ENCODE data around the gene PEAR1. TPM values are rescaled to one million over a fixed set of nuclear protein-coding genes. Genes with fewer than 3 reads are reported as not detected.

PEAR1 gene
- total RNA-seq, 1 experiment from 2014 or later, result 0.88 TPM

DNA sequence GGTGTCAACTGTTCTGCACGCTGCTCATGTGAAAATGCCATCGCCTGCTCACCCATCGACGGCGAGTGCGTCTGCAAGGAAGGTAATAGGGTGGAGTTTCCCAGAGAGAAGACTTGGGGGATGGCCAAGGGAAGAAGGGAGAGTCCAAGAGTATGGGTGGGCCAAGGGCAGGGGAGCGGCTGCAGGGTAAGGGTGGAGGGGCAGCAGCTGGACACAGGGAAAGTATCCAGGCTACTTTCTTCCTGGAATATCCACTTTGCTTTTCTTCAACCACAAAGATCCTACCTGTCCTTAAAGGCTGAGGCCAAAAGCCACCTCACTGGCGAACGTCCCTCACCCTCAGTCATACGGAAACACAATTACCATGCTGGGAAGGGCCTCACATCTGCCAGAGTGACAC, 15.4 kb downstream of the PEAR1 start:
- in situ Hi-C loops (cut with HindIII; ENCODE audit: low pct_unique_long_range_greater_than_20kb, low sequenced_read_pairs), result no loop called here
- no peak for DNase-seq (ENCODE audit: low read depth)

DNA sequence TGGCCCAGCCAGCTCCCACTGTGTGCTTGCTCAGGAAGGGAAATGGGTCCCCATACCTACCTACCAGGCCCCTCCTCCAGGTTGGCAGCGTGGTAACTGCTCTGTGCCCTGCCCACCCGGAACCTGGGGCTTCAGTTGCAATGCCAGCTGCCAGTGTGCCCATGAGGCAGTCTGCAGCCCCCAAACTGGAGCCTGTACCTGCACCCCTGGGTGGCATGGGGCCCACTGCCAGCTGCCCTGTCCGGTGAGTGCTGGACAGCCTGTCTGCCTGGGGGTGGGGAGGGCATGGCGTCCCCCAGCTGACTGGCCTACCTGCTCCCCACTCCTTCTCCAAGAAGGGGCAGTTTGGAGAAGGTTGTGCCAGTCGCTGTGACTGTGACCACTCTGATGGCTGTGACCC, 16.2 kb downstream of the PEAR1 start:
- in situ Hi-C loops (cut with HindIII; ENCODE audit: low pct_unique_long_range_greater_than_20kb, low sequenced_read_pairs), result no loop called here
- no peak for DNase-seq (ENCODE audit: low read depth)

DNA sequence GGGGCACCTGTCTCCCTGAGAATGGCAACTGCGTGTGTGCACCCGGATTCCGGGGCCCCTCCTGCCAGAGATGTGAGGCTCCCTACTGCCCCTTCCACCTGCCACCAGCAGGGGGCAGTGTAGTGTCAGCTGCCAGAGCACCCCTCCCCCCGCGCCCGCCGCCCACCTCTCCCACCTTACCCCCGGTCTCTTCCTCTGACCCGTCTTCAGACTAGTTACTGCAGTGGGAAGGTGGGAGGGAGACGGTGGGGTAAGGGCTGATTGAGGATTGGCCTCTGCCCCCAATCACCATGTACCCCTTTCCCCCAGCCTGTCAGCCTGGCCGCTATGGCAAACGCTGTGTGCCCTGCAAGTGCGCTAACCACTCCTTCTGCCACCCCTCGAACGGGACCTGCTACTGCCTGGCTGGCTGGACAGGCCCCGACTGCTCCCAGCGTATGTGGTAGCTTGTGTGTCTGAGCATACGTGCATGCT, 16.8 kb downstream of the PEAR1 start:
- no peak for DNase-seq (ENCODE audit: low read depth)
- in situ Hi-C loops (cut with HindIII; ENCODE audit: low pct_unique_long_range_greater_than_20kb, low sequenced_read_pairs), result no loop called here

DNA sequence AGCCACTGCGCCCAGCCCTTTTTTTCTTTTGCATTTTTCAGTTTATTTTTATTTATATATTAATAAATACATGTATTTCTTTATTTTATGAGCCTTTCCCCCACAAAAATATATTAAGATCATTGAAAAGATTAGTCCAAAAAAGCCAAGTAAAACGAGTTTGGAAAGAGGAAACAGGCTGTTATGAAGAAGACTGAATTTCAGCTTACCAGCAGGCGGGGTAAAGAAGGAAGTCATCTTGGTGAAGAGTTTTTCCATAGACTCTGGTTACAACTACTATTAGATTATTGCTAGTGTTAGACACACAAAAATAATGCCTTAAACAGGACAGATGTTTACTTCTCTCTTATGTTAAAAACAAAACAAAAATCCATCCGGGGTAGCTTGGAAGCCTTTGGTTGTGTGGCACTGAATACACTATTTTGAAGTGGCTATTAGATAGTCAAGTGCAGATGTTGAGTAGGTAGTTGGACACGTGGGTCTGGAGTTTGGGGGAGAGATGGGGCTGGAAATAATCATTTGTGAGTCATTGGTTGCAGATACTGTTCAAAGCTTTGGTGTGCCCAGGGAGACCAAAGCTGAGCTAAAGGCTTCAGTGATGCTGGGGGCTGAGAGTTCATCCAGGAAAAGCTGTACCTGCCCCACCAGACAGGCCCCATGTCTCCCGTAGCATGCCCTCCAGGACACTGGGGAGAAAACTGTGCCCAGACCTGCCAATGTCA, 18.2 kb downstream of the PEAR1 start:
- in situ Hi-C loops (cut with HindIII; ENCODE audit: low pct_unique_long_range_greater_than_20kb, low sequenced_read_pairs), result no loop called here
- no peak for DNase-seq (ENCODE audit: low read depth)

DNA sequence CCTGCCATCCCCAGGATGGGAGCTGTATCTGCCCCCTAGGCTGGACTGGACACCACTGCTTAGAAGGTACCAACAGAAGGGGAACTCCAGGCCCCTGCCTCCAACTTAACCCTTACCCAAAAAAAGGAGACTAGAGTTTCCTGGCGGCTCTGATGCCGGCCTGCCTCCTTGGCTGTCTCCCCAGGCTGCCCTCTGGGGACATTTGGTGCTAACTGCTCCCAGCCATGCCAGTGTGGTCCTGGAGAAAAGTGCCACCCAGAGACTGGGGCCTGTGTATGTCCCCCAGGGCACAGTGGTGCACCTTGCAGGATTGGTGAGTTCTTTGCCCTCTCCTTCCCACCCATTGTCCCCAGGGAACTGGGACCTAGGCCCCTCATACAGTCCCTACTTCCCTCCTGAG, 18.8 kb downstream of the PEAR1 start:
- DNase-seq (ENCODE audit: low read depth), result no peak
- in situ Hi-C loops (cut with HindIII; ENCODE audit: low pct_unique_long_range_greater_than_20kb, low sequenced_read_pairs), result no loop called here

DNA sequence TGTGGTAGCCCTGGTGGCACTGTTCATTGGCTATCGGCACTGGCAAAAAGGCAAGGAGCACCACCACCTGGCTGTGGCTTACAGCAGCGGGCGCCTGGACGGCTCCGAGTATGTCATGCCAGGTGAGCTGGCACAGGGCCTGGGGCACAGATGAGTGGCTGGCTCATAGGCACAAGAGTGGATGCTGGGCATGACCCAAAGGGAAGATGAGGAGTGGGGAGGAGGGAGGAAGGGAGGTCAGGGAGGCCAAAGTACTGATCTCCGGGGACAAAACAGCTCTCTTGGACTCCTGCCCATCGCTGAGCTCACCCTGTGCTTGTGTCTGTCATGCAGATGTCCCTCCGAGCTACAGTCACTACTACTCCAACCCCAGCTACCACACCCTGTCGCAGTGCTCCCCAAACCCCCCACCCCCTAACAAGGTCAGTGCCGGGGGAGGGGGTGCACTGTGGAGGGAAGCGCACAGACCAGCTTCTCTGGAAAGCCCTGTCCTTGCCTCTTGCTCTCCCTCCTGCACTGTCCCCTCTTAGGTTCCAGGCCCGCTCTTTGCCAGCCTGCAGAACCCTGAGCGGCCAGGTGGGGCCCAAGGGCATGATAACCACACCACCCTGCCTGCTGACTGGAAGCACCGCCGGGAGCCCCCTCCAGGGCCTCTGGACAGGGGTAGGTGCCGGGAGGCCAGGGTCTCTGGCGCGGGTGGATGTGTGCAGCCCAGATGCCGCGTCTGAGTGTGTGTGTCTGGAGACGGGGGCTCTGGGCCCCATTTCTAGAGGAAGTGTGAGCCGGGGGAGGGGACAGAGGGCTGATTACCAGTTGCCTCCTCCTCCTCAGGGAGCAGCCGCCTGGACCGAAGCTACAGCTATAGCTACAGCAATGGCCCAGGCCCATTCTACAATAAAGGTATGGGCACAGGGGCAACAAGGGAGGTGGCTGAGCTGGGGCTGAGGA, 19.6 kb downstream of the PEAR1 start:
- no peak for DNase-seq (ENCODE audit: low read depth)
- in situ Hi-C loops (cut with HindIII; ENCODE audit: low pct_unique_long_range_greater_than_20kb, low sequenced_read_pairs), result no loop called here

DNA sequence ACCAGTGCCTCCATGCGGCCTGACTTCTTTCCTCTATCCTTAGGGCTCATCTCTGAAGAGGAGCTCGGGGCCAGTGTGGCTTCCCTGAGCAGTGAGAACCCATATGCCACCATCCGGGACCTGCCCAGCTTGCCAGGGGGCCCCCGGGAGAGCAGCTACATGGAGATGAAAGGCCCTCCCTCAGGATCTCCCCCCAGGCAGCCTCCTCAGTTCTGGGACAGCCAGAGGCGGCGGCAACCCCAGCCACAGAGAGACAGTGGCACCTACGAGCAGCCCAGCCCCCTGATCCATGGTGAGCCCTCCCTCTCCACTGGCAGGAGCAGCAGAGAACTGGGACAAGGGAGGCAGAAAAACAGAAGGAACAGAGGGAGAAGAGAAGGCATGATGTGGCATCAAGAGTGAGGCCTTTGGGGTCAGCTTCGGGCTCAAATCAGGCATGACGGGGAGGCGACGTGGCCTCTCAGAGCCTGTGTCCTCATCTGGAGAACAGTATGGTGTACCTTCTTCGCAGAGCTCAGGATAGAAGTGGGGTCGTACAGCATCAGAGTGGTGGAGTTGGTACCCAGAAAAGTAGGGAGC, 20.4 kb downstream of the PEAR1 start:
- DNase-seq (ENCODE audit: low read depth), result no peak
- in situ Hi-C loops (cut with HindIII; ENCODE audit: low pct_unique_long_range_greater_than_20kb, low sequenced_read_pairs), result no loop called here

DNA sequence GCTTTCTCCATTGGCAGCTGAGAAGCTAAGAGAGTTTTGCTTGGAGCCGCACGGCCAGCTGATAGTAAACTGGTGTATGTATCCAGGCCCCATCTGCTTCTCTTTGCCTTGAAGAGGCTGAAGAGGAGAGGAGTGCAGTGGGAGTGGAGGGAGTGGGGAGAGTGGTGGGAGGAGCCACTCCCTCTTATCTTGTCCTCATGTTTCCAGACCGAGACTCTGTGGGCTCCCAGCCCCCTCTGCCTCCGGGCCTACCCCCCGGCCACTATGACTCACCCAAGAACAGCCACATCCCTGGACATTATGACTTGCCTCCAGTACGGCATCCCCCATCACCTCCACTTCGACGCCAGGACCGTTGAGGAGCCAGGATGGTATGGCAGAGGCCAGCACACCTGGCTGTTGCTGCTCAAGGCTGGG, 20.9 kb downstream of the PEAR1 start:
- in situ Hi-C loops (cut with HindIII; ENCODE audit: low pct_unique_long_range_greater_than_20kb, low sequenced_read_pairs), result no loop called here
- DNase-seq (ENCODE audit: low read depth), result no peak

DNA sequence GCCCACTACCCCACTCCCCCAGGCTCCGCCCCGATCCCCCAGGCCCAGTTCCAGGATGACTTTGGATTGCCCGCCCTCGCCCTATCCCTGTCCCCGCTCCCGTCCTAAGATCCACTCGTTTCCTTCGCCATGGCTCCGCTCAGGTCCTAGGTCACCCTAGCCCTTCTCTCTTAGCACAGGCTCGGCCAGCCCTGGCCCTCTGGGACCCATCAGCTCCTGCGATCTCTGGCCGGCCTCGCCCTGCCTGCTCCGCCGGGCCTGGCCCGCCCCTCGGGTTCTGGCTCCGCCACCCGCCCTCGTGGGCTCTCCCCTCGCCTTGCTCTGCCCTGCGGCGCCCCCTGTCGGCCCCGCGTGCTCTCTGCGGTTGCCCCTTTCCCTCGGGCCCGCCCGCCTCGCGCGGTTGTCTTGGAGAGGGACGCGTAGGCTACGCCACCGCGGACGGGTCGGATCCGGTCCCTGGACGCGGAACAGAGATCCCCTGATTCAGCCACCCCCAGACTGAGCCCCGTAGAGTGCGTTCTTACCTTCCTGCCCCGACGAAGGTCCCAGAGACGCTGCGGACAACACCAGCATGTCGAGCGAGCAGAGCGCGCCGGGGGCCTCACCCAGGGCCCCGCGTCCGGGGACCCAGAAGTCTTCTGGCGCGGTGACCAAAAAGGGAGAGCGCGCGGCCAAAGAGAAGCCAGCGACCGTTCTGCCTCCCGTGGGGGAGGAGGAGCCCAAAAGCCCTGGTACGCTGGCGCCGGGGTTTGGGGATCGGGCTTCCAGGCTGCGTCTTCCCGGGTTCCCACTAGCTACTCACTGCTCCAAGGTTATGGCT, 26.9 kb downstream of the PEAR1 start, which contains the start of gene LRRC71:
Gene LRRC71, plus strand, starts transcription at position 400 of the 820 bp plus-strand sequence. Its CDS starts 172 bp downstream, at position 572.
- peak; percentile 71 for DNase-seq (ENCODE audit: low read depth)
- in situ Hi-C loops (cut with HindIII; ENCODE audit: low pct_unique_long_range_greater_than_20kb, low sequenced_read_pairs), result no loop called here

DNA sequence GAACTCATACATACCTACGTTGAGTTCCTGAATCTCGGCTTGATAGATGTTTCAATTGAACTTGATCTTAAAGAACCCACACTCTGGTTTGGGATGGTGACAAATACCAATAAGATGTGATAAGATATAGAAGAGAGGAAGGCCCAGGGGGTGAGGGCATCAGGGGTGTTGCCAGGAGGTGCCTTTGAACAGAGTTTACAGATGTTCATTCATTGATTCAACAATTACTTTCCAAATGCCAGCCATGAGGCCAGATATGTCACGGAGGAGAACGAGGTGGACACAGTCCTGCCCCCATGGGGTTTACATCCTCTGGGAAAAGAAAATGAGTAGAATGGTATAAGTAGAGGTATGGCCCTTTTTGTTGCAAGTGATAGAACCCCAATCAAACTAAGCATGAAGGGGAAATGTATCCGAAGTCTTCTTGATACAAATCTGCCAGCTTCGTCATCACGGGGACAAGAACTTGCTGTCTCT, 27.6 kb downstream of the PEAR1 start:
- in situ Hi-C loops (cut with HindIII; ENCODE audit: low pct_unique_long_range_greater_than_20kb, low sequenced_read_pairs), result no loop called here
- DNase-seq (ENCODE audit: low read depth), result no peak

DNA sequence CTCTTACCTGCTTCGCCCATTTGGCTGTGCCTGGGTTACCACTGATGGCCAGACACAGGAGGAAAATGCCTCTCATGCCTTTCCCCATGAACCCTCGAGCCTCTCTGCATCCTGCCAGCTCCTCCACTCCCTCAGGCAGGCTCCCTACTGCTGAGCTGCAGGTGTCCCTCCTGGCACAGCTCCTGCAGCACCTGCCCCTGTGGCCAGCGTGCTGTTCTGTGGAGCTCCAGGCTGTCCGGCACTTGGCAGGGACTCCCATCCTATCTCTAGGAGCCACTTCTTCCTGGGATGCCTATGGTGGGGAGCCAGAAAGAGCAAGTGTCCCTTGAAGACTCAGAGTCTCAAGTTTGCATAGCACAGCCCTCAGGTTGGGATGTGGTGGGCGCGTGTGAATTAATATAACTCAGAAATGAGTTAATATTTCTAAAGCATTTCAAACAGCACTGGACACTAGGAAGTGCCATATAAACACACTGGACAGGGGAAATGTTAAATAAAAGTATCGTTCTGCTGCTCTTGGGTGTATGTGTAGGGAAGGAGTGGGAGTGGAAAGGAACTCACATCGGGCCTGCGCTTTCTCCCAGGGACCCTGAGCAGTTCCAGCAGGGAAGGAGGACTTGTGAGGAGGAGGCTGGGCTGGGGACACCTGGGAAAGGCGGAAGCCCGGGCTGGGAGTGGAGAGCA, 29.6 kb downstream of the PEAR1 start:
- in situ Hi-C loops (cut with HindIII; ENCODE audit: low pct_unique_long_range_greater_than_20kb, low sequenced_read_pairs), result no loop called here
- DNase-seq (ENCODE audit: low read depth), result no peak

DNA sequence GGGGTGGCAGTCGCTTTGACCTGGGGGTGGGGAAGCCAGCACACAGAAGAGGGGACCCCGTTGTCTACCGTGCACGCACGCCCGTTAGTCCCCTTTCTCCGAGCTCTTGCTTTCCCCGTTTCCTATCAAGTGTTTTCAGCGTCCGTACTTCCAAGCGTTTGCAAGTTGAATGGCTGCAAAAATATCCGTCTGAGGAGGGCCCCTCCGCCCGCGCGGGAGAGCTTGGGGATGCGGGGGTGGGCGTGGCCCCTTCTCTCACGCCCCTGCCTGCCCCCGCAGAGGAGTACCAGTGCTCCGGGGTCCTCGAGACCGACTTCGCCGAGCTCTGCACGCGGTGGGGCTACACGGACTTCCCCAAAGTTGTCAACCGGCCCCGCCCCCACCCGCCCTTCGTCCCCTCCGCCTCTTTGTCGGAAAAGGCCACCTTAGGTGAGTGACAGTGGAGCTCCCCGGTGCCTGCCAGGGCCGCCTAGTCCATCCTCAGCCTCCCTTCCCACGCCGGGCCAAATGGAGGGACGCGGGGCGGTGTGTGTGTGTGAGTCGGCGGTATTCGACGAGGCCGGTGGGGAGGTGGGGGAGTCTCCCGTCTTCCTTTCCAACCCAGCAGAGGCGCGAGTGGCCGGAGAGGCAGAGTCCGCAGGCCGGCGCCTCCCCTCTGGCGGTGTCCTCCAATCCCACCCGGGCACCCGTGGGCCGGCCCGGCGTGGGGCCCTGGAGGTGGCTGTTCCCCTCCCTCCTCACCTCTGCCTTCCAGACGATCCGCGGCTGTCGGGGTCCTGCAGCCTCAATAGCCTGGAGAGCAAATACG, 30.4 kb downstream of the PEAR1 start:
- in situ Hi-C loops (cut with HindIII; ENCODE audit: low pct_unique_long_range_greater_than_20kb, low sequenced_read_pairs), result no loop called here
- no peak for DNase-seq (ENCODE audit: low read depth)

DNA sequence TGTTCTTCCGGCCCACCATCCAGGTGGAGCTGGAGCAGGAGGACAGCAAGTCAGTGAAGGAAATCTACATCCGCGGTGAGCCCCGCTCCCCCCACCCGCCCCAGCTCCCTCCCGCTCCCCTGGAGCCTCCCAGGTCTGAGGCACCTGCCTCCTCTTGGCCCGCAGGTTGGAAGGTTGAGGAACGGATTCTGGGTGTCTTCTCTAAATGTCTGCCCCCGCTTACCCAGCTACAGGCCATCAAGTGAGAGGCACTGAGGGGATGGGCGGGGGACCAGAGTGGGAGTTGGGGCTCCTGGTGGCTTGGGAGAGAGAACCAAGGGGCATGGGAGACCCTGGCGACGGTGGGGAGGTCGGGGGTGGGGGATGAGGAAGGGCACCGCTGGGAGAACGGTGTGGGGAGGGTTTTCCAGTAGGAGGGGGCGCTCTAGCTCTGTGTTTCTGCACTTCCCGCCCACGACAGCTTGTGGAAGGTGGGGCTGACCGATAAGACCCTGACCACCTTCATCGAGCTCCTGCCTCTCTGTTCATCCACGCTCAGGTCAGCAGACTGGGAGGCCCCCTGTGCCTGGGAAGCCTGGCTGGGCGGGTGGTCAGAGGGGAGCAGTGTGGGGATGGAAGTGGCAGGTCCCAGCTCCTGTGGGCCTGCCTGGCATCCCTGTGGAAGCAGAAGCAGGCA, 31.1 kb downstream of the PEAR1 start:
- DNase-seq (ENCODE audit: low read depth), result no peak
- in situ Hi-C loops (cut with HindIII; ENCODE audit: low pct_unique_long_range_greater_than_20kb, low sequenced_read_pairs), result no loop called here

DNA sequence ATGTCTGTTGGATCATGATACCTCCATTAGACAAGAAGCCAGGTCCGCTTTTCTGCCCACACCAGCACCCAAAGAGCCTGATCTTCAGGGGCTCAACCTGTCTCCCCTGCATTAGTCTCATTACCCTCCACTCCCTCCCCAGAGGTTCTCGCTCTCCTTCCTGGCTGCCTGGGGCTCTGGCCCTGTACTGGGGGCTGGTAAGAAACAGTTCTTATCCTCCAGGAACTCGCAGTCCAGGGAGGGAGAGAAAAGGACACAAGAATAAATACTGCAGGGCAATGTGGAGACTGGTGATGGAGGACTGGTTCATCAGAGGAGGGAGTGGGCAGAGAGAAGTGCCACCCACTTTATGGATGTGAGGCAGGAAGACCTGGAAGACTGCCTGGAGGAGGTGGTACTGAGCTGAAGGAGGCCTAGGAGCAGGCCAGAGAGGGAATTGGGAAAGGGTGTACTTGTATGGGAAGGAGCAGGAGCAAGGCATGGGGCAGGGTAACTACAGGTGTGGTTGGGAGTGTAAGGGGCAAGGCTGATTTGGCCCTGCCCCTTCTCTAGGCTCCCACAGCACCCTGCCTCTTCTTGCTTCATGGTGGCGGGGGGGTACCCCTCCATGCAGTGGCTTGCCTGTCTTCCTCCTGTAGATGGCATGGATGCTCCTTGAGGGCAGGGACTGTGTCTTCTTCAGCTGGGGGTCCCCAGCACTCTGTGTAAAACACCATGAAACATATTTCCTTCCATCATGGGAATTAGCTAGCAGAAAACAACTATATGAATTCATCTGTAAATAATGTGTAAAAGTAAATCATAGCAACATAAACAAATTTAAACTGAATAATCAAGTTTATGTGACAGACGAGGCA, 31.9 kb downstream of the PEAR1 start:
- no peak for DNase-seq (ENCODE audit: low read depth)
- in situ Hi-C loops (cut with HindIII; ENCODE audit: low pct_unique_long_range_greater_than_20kb, low sequenced_read_pairs), result no loop called here

DNA sequence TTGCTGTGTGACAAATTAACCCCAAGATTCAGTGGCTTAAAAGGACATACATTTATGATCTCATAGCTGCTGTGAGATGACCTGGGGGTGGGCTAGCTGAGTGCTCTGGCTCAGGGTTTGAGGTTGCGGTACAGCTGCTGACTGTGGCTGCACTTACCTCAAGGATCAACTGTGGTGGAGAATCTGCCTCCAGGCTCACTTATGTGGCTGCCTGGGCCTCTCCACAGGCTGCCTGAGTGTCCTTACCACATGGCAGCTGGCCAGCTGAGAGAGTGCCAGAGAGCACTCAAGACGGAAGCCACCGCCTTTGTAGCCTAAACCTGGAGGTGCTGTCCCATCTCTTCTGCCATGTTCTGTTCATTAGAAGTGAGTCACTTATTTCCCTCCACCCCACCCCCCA, 32.7 kb downstream of the PEAR1 start:
- in situ Hi-C loops (cut with HindIII; ENCODE audit: low pct_unique_long_range_greater_than_20kb, low sequenced_read_pairs), result no loop called here
- peak; percentile 54 for DNase-seq (ENCODE audit: low read depth)
